Stimulated activated CD8-positive, alpha-beta memory T cell treated with anti-CD3 and anti-CD28 coated beads, Interleukin-12 subunit alpha, Interleukin-12 subunit beta, amount 100 ng/mL, for 24 hours (primary cell): ENCODE results near the gene ADAMTS15.
"Not testable (repeated sequence)": the region's sequence is repeated elsewhere in the genome, so short reads cannot be mapped to it uniquely, and the experiment has no call there.

ENCODE experiments used
- DNase-seq: peaks from one replicate; pipeline ENCODE4 v3.0.0-alpha.2; 2020; ENCODE audit errors: extremely low read depth

ADAMTS15 gene

GRCh38 chr11:130434521-130435223 is 13.8 kb upstream of the ADAMTS15 start:
- DNase-seq: no peak

GRCh38 chr11:130435671-130436070 is 12.8 kb upstream of the ADAMTS15 start:
- DNase-seq: no peak

- no peak for DNase-seq
Measured at GRCh38 chr11:130436171-130436570, 12.3 kb upstream of the ADAMTS15 start.

GRCh38 chr11:130437848-130438247 is 10.6 kb upstream of the ADAMTS15 start:
- no peak for DNase-seq

- DNase-seq: not testable (repeated sequence)
Measured at GRCh38 chr11:130438401-130439159, 9.9 kb upstream of the ADAMTS15 start.

GRCh38 chr11:130439160-130439519 is 9.3 kb upstream of the ADAMTS15 start:
- DNase-seq: no peak

- no peak for DNase-seq
Measured at GRCh38 chr11:130439876-130440275, 8.6 kb upstream of the ADAMTS15 start.

GRCh38 chr11:130441719-130442118 is 6.7 kb upstream of the ADAMTS15 start:
- no peak for DNase-seq

GRCh38 chr11:130442737-130443136 is 5.7 kb upstream of the ADAMTS15 start:
- no peak for DNase-seq

- DNase-seq: no peak
Measured at GRCh38 chr11:130445788-130446187, 2.7 kb upstream of the ADAMTS15 start.

GRCh38 chr11:130448039-130448415 is 418 bp upstream of the ADAMTS15 start:
- DNase-seq: no peak

- DNase-seq: no peak
Measured at GRCh38 chr11:130449310-130449990, 1.0 kb downstream of the ADAMTS15 start.

- no peak for DNase-seq
Measured at GRCh38 chr11:130449996-130450769, 1.7 kb downstream of the ADAMTS15 start.

GRCh38 chr11:130451231-130452019 is 3.0 kb downstream of the ADAMTS15 start:
- DNase-seq: no peak

GRCh38 chr11:130452176-130452575 is 3.7 kb downstream of the ADAMTS15 start:
- no peak for DNase-seq

GRCh38 chr11:130452940-130453339 is 4.5 kb downstream of the ADAMTS15 start:
- DNase-seq: no peak

- no peak for DNase-seq
Measured at GRCh38 chr11:130454491-130455252, 6.2 kb downstream of the ADAMTS15 start.

GRCh38 chr11:130455483-130456127 is 7.2 kb downstream of the ADAMTS15 start:
- DNase-seq: no peak

GRCh38 chr11:130456286-130456685 is 7.8 kb downstream of the ADAMTS15 start:
- no peak for DNase-seq
